ENCODE results near the gene PRRT4. TPM values are rescaled to one million over a fixed set of nuclear protein-coding genes. Genes with fewer than 3 reads are reported as not detected.

The PRRT4 gene
- total and polyA plus RNA-seq, 3 donors from 2014 or later = 0.16 to 1.1 (median 1.1) TPM

DNA sequence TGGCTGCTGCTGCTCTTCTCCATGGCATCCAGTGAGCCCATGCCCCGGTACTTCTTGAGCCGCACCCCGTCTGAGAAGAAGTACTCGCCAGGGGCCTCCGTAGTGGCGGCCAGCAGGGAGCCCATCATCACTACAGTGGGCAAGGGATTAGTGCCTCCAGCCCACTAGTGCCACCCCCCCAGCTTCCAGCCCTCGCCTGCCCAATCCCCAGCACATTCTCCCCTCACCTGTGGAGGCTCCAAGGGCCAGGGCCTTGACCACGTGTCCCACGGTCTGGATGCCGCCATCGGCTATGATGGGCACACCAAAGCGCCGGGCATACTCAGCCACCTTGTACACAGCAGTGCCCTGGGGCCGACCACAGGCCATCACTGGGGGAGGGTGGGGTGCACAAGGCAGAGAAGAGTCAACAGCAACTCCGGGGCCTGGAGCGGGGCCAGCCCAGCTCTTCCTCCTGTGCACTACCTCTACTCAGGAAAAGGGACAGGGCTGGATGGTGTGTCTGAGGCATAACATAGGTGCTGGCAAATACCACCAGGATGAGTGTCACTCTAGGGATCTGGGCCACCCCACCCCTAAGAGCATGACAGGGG lies 33.5 kb upstream of the PRRT4 start:
- no peaks in the 10 kb centered on the region for H3K27me3 ChIP-seq
- H3K4me3 ChIP-seq = no peak overlapping the region
- no peaks in the 10 kb centered on the region for H3K4me1 ChIP-seq
- no peak for DNase-seq
- intact Hi-C loops (cut with DNase I; ENCODE audit: low total_unique reads) = no loop called here
- no peaks in the 10 kb centered on the region for H3K9me3 ChIP-seq
- H3K36me3 ChIP-seq (ENCODE audit: low read depth, missing control alignments) = no peaks in the 10 kb centered on the region
- 91 to 94% methylated on average over 8 to 16 of the region's 16 CpGs for WGBS, 2 donors
- TF ChIP-seq, protein P1, sequence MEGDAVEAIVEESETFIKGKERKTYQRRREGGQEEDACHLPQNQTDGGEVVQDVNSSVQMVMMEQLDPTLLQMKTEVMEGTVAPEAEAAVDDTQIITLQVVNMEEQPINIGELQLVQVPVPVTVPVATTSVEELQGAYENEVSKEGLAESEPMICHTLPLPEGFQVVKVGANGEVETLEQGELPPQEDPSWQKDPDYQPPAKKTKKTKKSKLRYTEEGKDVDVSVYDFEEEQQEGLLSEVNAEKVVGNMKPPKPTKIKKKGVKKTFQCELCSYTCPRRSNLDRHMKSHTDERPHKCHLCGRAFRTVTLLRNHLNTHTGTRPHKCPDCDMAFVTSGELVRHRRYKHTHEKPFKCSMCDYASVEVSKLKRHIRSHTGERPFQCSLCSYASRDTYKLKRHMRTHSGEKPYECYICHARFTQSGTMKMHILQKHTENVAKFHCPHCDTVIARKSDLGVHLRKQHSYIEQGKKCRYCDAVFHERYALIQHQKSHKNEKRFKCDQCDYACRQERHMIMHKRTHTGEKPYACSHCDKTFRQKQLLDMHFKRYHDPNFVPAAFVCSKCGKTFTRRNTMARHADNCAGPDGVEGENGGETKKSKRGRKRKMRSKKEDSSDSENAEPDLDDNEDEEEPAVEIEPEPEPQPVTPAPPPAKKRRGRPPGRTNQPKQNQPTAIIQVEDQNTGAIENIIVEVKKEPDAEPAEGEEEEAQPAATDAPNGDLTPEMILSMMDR (IDR thresholded peaks at IDR 0.05) = no peak
- no peak for TF ChIP-seq POLR2A (IDR thresholded peaks at IDR 0.05)
- H3K27ac ChIP-seq = no peak overlapping the region

DNA sequence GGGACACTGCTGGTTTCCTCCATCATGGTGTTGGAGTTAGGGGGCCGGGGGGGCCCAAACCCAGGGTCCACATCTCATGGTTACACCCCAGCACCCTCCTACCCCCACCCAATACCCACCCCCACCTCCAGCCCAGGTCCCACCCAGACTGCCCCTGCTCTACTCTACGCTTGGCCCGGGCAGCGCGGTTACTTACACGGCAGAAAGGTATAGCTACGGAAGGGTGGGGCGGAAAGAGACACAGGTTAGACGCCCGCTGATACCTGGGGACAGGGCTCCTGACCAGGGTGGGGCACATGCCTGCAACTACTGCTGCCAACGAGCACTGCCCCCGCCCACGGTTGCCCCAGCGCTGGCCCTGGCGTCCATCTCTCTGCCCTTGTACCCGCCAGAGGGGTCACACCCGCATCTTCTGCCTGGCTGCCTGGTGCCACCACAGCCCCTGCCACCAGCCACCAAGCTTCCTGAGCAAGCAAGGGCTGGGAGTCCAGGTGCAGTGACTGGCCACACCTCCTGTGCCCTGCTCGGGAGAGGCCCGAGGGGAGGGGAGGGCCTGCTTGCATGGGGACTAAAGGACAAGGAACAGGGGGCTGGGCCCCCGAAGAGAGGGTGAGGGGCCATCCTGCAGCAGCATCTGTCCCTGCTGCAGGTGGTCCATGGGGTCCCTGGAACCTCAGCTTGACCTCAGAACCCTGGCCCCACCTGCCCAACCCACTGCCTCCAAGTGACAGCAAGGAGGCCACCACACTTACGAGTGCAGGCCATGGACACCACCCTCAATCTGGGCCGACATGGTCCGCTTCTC lies 32.2 kb upstream of the PRRT4 start:
- H3K4me1 ChIP-seq = no peaks in the 10 kb centered on the region

DNA sequence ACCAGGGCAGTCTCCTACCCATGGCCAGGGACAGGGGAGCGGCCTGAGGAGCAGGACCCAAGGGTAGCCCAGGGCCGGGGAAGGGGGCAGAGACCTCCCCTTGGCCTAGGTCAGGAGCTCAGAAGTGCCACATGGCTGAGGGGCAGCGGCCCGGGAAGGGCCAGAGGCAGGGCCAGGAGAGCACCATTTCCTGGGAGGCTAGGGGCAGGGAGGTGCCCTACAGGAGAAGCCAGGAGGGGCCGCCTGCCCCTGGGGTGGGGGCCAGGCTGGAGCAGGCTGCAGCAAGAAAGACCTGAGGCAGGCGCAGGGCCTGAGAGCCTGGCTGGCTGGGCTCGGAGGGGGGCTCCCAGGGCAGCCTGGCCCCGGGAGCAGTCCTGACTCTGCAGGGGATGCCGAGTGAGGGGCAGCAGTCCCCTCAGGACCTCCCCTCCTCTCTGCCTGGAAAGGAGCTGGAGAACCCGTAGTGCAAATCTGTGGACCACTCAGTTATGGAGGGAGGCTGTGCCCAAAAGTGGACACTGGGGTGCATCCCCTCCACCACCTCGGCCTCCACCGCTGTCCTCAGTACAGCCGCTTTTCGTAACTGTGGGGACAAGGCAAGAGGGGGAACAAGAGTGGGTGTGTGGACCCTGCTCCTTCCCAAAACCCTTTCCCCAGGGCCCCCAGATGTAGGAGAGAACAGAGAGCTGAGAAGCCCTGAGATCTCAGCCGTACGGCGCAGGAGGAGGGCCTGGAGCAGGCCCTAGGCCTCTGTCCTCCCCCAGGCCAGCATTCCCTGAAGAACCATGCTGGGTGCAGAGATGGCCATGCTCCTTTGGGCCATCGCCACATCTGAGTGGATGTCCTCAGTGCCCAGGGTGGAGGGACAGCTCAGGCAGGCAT lies 31.2 kb upstream of the PRRT4 start:
- WGBS, 2 donors = 92 to 98% methylated on average over 10 to 18 of the region's 18 CpGs
- Histone ChIP-seq H3K9me3 (no peaks in the 10 kb centered on the region), H3K27ac (no peak overlapping the region), H3K4me1 (no peaks in the 10 kb centered on the region), H3K4me3 (no peak overlapping the region), H3K27me3 (no peaks in the 10 kb centered on the region), H3K36me3 (ENCODE audit: low read depth, missing control alignments) (no peaks in the 10 kb centered on the region)
- TF ChIP-seq POLR2A (IDR thresholded peaks at IDR 0.05) = no peak
- TF ChIP-seq, protein P1 (IDR thresholded peaks at IDR 0.05) = no peak
- DNase-seq = no peak
- intact Hi-C loops (cut with DNase I; ENCODE audit: low total_unique reads) = no loop called here

More for the DNA sequence above, 32.2 kb upstream of the PRRT4 start:
- H3K9me3 ChIP-seq = no peaks in the 10 kb centered on the region
- DNase-seq = no peak
- intact Hi-C loops (cut with DNase I; ENCODE audit: low total_unique reads) = no loop called here
- no peak overlapping the region for H3K4me3 ChIP-seq
- no peak for TF ChIP-seq POLR2A (IDR thresholded peaks at IDR 0.05)
- TF ChIP-seq, protein P1 (IDR thresholded peaks at IDR 0.05) = no peak
- H3K27me3 ChIP-seq = no peaks in the 10 kb centered on the region
- H3K27ac ChIP-seq = no peak overlapping the region
- 93 to 96% methylated on average over 14 to 23 of the region's 23 CpGs for WGBS, 2 donors
- H3K36me3 ChIP-seq (ENCODE audit: low read depth, missing control alignments) = no peaks in the 10 kb centered on the region

DNA sequence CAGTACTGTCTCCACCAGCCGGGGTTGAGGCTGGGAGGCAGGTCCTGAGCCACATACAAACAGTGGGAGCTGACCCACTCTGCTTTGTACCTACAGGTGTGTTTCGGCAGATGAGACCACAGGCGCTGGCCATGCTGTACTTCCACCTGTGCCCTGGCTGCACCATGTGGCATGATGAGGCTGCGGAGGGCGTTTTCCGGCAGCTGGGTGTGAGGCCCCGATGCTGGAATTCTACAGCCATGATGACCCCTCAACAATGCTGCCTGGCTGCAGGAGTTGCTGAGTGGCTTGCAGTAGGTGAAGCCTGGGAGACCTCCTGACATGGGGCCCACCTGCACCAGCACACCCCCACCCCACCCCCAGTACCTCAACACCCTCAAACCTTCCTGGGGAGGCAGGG lies 30.3 kb upstream of the PRRT4 start:
- Histone ChIP-seq H3K27me3 (no peaks in the 10 kb centered on the region), H3K27ac (no peak overlapping the region), H3K4me3 (no peak overlapping the region), H3K36me3 (ENCODE audit: low read depth, missing control alignments) (no peaks in the 10 kb centered on the region), H3K4me1 (peaks cover 3% of the 10 kb centered on the region), H3K9me3 (no peaks in the 10 kb centered on the region)
- intact Hi-C loops (cut with DNase I; ENCODE audit: low total_unique reads) = no loop called here
- no peak for DNase-seq
- 85 to 92% methylated on average over 5 to 7 of the region's 7 CpGs for WGBS, 2 donors
- TF ChIP-seq, protein P1 (IDR thresholded peaks at IDR 0.05) = no peak
- TF ChIP-seq POLR2A (IDR thresholded peaks at IDR 0.05) = no peak

Data from testis (tissue), 3 donors.